ENCODE results near the gene FAM8A1. TPM values are rescaled to one million over a fixed set of nuclear protein-coding genes. Genes with fewer than 3 reads are reported as not detected.
"Not testable (repeated sequence)": the region's sequence is repeated elsewhere in the genome, so short reads cannot be mapped to it uniquely, and the experiment has no call there.

Gene FAM8A1
- total and polyA plus RNA-seq, 2 of the 13 experiments (the other 11 are each of a cell fraction or from before 2014, with no cell fraction given), result 30.5 to 34.3 TPM

- Histone ChIP-seq H3K4me2 (ENCODE audit: low read depth, low read length) (no peak overlapping the region), H3K27ac (ENCODE audit: extremely low read length, insufficient read depth, low read length) (no peak overlapping the region), H3K9me3 (ENCODE audit: low read length) (peaks cover 13% of the 10 kb centered on the region), H4K20me1 (ENCODE audit: insufficient read depth, low read length) (no peaks in the 10 kb centered on the region), H3K4me1 (ENCODE audit: insufficient read depth, low read length) (peaks cover 10% of the 10 kb centered on the region), H3K9ac (ENCODE audit: insufficient read depth, low read depth, low read length) (no peak overlapping the region), H3K36me3 (replicated peaks in 1 of 2; ENCODE audit: control insufficient read depth in 1 of 2, insufficient read depth in 2 of 2, low read length in 2 of 2) (no peaks in the 10 kb centered on the region), H3K27me3 (ENCODE audit: control insufficient read depth in 1 of 2, insufficient read depth in 2 of 2, low read length in 2 of 2) (no peaks in the 10 kb centered on the region), H2AFZ (ENCODE audit: low read length) (no peak overlapping the region), H3K4me3 (replicated peaks in 1 of 3; ENCODE audit: insufficient read depth in 1 of 3, low read depth in 2 of 3, low read length in 3 of 3) (no peak overlapping the region), H3K79me2 (ENCODE audit: insufficient read depth, low read length) (no peaks in the 10 kb centered on the region)
- POLR2A ChIA-PET, result no interaction called here
- intact Hi-C loops (cut with micrococcal nuclease; ENCODE audit: unreplicated experiment), result loop anchor here (10.0 kb wide), 1 partner anchor 224 kb away; no protein-coding TSS in a partner anchor
- BruUV-seq (replicated peaks), result no TSS peak
- 75% methylated on average over 38 of the region's 53 CpGs for WGBS (ENCODE audit: low lambda C conversion rate)
- in situ Hi-C loops (cut with HindIII; ENCODE audit: extremely low pct_ligation_motif_present, low pct_unique_long_range_greater_than_20kb), result loop anchor here (5.0 kb wide), 2 partner anchors 298 to 423 kb away; partner anchors contain the start of gene RBM24
- ATAC-seq, result no peak
- TF ChIP-seq RFXANK (CRISPR knock-in tag; IDR thresholded peaks at IDR 0.05), result no peak
- TF ChIP-seq ELF4 (CRISPR knock-in tag; IDR thresholded peaks at IDR 0.05; ENCODE audit: borderline replicate concordance), result no peak
- TF ChIP-seq RBAK (CRISPR knock-in tag; IDR thresholded peaks at IDR 0.05), result no peak
- no peak for TF ChIP-seq HOXA5 (CRISPR knock-in tag; IDR thresholded peaks at IDR 0.05)
- no peak for TF ChIP-seq PHF8 (CRISPR knock-in tag; IDR thresholded peaks at IDR 0.05)
- no peak for TF ChIP-seq TP53 (CRISPR knock-in tag; conservative IDR thresholded peaks at IDR 0.05)
- no peak for TF ChIP-seq ATM (IDR thresholded peaks at IDR 0.05; ENCODE audit: borderline replicate concordance)
- DNase-seq (ENCODE audit: low spot score), result no peak
- CTCF ChIA-PET (ENCODE audit: low intra/inter-chr PET ratio, low total read pairs), result no interaction called here
- FAIRE-seq, result no peak
Measured at GRCh38 chr6:17580518-17581048, 19.5 kb upstream of the FAM8A1 start.

- H2AFZ ChIP-seq (ENCODE audit: low read length); H3K36me3 ChIP-seq (replicated peaks in 1 of 2; ENCODE audit: control insufficient read depth in 1 of 2, insufficient read depth in 2 of 2, low read length in 2 of 2); H3K79me2 ChIP-seq (ENCODE audit: insufficient read depth, low read length); POLR2A ChIA-PET; DNase-seq (ENCODE audit: low spot score); ATAC-seq; BruUV-seq (replicated peaks); H3K27ac ChIP-seq (ENCODE audit: extremely low read length, insufficient read depth, low read length); CTCF ChIA-PET (ENCODE audit: low intra/inter-chr PET ratio, low total read pairs); H3K27me3 ChIP-seq (ENCODE audit: control insufficient read depth in 1 of 2, insufficient read depth in 2 of 2, low read length in 2 of 2); H4K20me1 ChIP-seq (ENCODE audit: insufficient read depth, low read length); FAIRE-seq; H3K4me2 ChIP-seq (ENCODE audit: low read depth, low read length); H3K9ac ChIP-seq (ENCODE audit: insufficient read depth, low read depth, low read length); H3K4me3 ChIP-seq (replicated peaks in 1 of 3; ENCODE audit: insufficient read depth in 1 of 3, low read depth in 2 of 3, low read length in 3 of 3): not testable (repeated sequence)
- intact Hi-C loops (cut with micrococcal nuclease; ENCODE audit: unreplicated experiment), result loop anchor here (10.0 kb wide), 1 partner anchor 224 kb away; no protein-coding TSS in a partner anchor
- Histone ChIP-seq H3K4me1 (ENCODE audit: insufficient read depth, low read length) (peaks cover 17% of the 10 kb centered on the region), H3K9me3 (ENCODE audit: low read length) (peaks cover 13% of the 10 kb centered on the region)
- in situ Hi-C loops (cut with HindIII; ENCODE audit: extremely low pct_ligation_motif_present, low pct_unique_long_range_greater_than_20kb), result loop anchor here (5.0 kb wide), 2 partner anchors 299 to 424 kb away; partner anchors contain the start of gene RBM24
- TF ChIP-seq NFYC (CRISPR knock-in tag; IDR thresholded peaks at IDR 0.05), result peak; percentile 65
- peak; percentile 71 for TF ChIP-seq NFYB (CRISPR knock-in tag; IDR thresholded peaks at IDR 0.05)
- TF ChIP-seq ZMYM4 (CRISPR knock-in tag; IDR thresholded peaks at IDR 0.05), result peak; percentile 43; the same call in 1 of the 2 replicates
- WGBS (ENCODE audit: low lambda C conversion rate), result 63% methylated on average over 7 of the region's 7 CpGs
Measured at GRCh38 chr6:17581282-17581681, 18.8 kb upstream of the FAM8A1 start.
